ENCODE data around the gene SLX9. TPM values are rescaled to one million over a fixed set of nuclear protein-coding genes. Genes with fewer than 3 reads are reported as not detected.
A peak's percentile ranks its signal among the peaks of the same experiment; 100 is the strongest.

Gene SLX9
- total RNA-seq, 2 donors from 2014 or later = 21.4 to 24.8 TPM

GRCh38 chr21:44965251-44966022 is 25.6 kb downstream of the SLX9 start:
- no peaks in the 10 kb centered on the region for H3K36me3 ChIP-seq
- H3K4me3 ChIP-seq = no peak overlapping the region
- intact Hi-C loops (cut with DNase I) = no loop called here
- DNase-seq (ENCODE audit: low spot score) = no peak
- no peaks in the 10 kb centered on the region for H3K27me3 ChIP-seq (replicated peaks; ENCODE audit: insufficient read depth)
- H3K4me1 ChIP-seq (replicated peaks) = no peaks in the 10 kb centered on the region
- TF ChIP-seq CTCF (IDR thresholded peaks at IDR 0.05) = no peak
- TF ChIP-seq POLR2A (IDR thresholded peaks at IDR 0.05) = no peak
- no peak for TF ChIP-seq POLR2AphosphoS5 (IDR thresholded peaks at IDR 0.05)
- 80% methylated on average over 17 of the region's 17 CpGs for WGBS
- H3K9me3 ChIP-seq = no peaks in the 10 kb centered on the region
- no peak overlapping the region for H3K27ac ChIP-seq

- DNase-seq (ENCODE audit: low spot score) = peak; percentile 54
- no peak for TF ChIP-seq CTCF (IDR thresholded peaks at IDR 0.05)
- TF ChIP-seq POLR2AphosphoS5 (IDR thresholded peaks at IDR 0.05) = peak; percentile 13
- no peak for TF ChIP-seq POLR2A (IDR thresholded peaks at IDR 0.05)
- Histone ChIP-seq H3K9me3 (no peaks in the 10 kb centered on the region), H3K36me3 (no peaks in the 10 kb centered on the region), H3K4me3 (no peak overlapping the region), H3K27me3 (replicated peaks; ENCODE audit: insufficient read depth) (no peaks in the 10 kb centered on the region), H3K27ac (peak overlapping the region in 1 of 2 donors; percentile 4), H3K4me1 (replicated peaks) (no peaks in the 10 kb centered on the region)
- WGBS = 51% methylated on average over 30 of the region's 30 CpGs
- intact Hi-C loops (cut with DNase I) = no loop called here
These were observed 26.6 kb downstream of the SLX9 start for GRCh38 chr21:44966135-44967081.

- intact Hi-C loops (cut with DNase I) = no loop called here
- TF ChIP-seq POLR2A (IDR thresholded peaks at IDR 0.05) = no peak
- Histone ChIP-seq H3K27me3 (replicated peaks; ENCODE audit: insufficient read depth) (no peaks in the 10 kb centered on the region), H3K36me3 (no peaks in the 10 kb centered on the region), H3K4me1 (replicated peaks) (no peaks in the 10 kb centered on the region), H3K9me3 (no peaks in the 10 kb centered on the region), H3K27ac (peak overlapping the region in 1 of 2 donors; percentile 4), H3K4me3 (no peak overlapping the region)
- 88% methylated on average over 19 of the region's 38 CpGs for WGBS
- no peak for DNase-seq (ENCODE audit: low spot score)
These were observed 27.5 kb downstream of the SLX9 start for GRCh38 chr21:44967082-44968047.

- no peak overlapping the region for H3K27ac ChIP-seq
- 89% methylated on average over 20 of the region's 20 CpGs for WGBS
These were observed 29.3 kb downstream of the SLX9 start for GRCh38 chr21:44969066-44969670.

More at GRCh38 chr21:44969066-44969670, 29.3 kb downstream of the SLX9 start:
- TF ChIP-seq CTCF (IDR thresholded peaks at IDR 0.05) (no peak), POLR2AphosphoS5 (IDR thresholded peaks at IDR 0.05) (no peak), POLR2A (IDR thresholded peaks at IDR 0.05) (no peak)
- Histone ChIP-seq H3K36me3 (no peaks in the 10 kb centered on the region), H3K9me3 (no peaks in the 10 kb centered on the region), H3K4me1 (replicated peaks) (no peaks in the 10 kb centered on the region), H3K27me3 (replicated peaks; ENCODE audit: insufficient read depth) (no peaks in the 10 kb centered on the region), H3K4me3 (no peak overlapping the region)
- DNase-seq (ENCODE audit: low spot score) = no peak
- intact Hi-C loops (cut with DNase I) = no loop called here
